ENCODE results near the gene IGFALS.

DNA sequence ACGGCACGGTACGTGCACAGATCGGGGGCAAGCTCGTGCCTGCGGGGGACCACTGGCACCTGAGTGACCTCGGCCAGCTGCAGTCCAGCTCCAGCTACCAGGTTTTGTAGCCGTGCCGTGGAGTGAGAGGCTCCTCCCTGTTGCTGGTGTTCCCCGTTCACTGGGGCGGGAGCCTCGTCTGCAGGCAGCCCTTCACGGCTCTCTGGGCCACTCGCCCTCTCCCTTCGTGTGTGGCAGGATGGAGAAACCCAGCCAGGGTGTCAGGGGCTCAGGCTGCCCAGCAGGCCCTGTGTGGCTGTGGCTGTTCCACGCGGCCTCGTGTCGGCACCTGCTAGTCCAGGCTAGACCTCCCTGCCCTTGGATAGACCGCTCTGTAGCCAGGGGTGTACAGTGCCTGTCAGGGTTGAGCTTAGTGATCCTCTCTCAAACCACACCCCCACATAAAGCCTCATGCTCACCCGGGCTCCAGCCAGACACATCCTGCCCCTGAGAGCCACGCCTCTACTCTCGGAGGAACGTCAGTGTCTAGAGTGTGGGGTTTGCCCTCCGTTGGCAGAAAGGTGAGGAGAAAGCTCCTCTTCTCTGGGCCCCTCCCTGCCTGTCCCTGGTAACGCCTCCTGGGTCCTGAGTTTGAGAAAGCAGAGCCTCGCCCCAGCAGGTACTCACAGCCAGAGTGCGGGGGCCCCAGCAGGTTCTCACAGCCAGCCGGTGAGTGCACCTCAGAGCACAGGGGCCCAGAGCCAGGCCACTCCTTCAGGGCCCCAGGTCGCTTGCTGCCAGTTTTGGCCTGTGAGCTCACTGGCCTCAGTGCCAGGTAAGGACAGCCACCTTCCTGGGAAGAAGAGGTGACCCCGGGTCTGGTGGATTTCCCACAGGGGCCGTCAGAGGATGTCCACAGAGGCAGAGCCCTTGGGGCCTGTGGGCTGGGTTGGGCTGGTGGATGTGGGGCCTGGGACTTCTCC, 49.8 kb downstream of the IGFALS start:
- TF ChIP-seq, protein P1, sequence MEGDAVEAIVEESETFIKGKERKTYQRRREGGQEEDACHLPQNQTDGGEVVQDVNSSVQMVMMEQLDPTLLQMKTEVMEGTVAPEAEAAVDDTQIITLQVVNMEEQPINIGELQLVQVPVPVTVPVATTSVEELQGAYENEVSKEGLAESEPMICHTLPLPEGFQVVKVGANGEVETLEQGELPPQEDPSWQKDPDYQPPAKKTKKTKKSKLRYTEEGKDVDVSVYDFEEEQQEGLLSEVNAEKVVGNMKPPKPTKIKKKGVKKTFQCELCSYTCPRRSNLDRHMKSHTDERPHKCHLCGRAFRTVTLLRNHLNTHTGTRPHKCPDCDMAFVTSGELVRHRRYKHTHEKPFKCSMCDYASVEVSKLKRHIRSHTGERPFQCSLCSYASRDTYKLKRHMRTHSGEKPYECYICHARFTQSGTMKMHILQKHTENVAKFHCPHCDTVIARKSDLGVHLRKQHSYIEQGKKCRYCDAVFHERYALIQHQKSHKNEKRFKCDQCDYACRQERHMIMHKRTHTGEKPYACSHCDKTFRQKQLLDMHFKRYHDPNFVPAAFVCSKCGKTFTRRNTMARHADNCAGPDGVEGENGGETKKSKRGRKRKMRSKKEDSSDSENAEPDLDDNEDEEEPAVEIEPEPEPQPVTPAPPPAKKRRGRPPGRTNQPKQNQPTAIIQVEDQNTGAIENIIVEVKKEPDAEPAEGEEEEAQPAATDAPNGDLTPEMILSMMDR (conservative IDR thresholded peaks at IDR 0.05; ENCODE audit: low read depth, low read length): no peak
- no peak for TF ChIP-seq RFX5 (IDR thresholded peaks at IDR 0.05; ENCODE audit: low read depth, low read length)
- no peak for TF ChIP-seq RAD21 (IDR thresholded peaks at IDR 0.05; ENCODE audit: low read length)
- TF ChIP-seq POLR2A (IDR thresholded peaks at IDR 0.05; ENCODE audit: low read depth, low read length): no peak
